Tibial artery (tissue), 4 donors: ENCODE results near the gene MGAT4A.

ENCODE experiments used
- DNase-seq, 2 donors: peaks; one replicate each; pipeline ENCODE4 v3.0.0-alpha.2; 2019
- H3K27ac ChIP-seq, 2 donors: fragments of 200-600 bp; sonication (generic) in 1 of 2; 1 replicate in 1 of 2; 2 replicates in 1 of 2; pipeline ENCODE4 v1.5.1; 2018 to 2019; ENCODE audit warnings: mild to moderate bottlenecking in 1 of 2
- H3K27me3 ChIP-seq, 2 donors: fragments of 200-600 bp; sonication (generic) in 1 of 2; one replicate each; pipeline versions ENCODE4 v1.5.1 to v1.6.0; 2016 to 2019
- H3K36me3 ChIP-seq, 3 donors: fragments of 200-600 bp; sonication (generic) in 2 of 3; one replicate each; pipeline ENCODE4 v1.5.1; 2016 to 2019; ENCODE audit warnings: mild to moderate bottlenecking in 2 of 3
- H3K4me1 ChIP-seq, 4 donors: fragments of 200-600 bp; sonication (generic) in 2 of 4; 1 replicate in 3 of 4; 2 replicates in 1 of 4; pipeline ENCODE4 v1.5.1; 2016 to 2019
- H3K4me3 ChIP-seq, 2 donors: fragments of 200-600 bp; sonication (generic) in 1 of 2; 1 replicate in 1 of 2; 2 replicates in 1 of 2; pipeline ENCODE4 v1.5.1; 2018 to 2019; ENCODE audit warnings: mild to moderate bottlenecking in 2 of 2
- H3K9me3 ChIP-seq, 3 donors: fragments of 200-600 bp; sonication (generic) in 1 of 3; one replicate each; pipeline ENCODE4 v1.5.1; 2016 to 2019
- intact Hi-C: fragments of 100-400 bp; cut with DNase I; formaldehyde crosslinking; loops from one replicate; pipeline ENCODE4 v1.15.0; 2023; ENCODE audit warnings: low total_unique reads
- TF ChIP-seq, protein P1 (sequence below), 2 experiments: fragments of 200-600 bp in 1 of 2; fragments of 450-650 bp in 1 of 2; IDR thresholded peaks; one replicate each; pipeline ENCODE4 v1.5.1; 2017 to 2019; ENCODE audit warnings: antibody characterized with exemption in 2 of 2, mild to moderate bottlenecking in 1 of 2, moderate library complexity in 1 of 2

The MGAT4A gene

DNA sequence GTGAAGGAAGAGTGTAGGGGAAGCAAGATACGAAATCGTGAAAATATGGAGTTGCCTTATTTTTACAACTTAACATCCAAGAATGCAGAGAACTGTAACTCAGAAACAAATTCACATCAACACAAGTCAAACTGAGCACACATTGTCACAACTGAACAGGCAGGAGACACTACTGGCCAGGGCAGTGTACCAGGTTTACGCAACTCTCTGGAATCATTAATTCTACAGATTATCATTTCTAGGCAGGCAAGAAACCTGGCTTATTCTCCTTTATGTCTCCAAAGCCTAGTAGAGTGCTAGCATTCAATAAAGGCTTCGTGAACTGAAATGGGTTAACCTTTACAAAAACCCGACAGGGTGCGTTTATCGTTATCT is 123.2 kb downstream of the MGAT4A start:
- TF ChIP-seq, protein P1, sequence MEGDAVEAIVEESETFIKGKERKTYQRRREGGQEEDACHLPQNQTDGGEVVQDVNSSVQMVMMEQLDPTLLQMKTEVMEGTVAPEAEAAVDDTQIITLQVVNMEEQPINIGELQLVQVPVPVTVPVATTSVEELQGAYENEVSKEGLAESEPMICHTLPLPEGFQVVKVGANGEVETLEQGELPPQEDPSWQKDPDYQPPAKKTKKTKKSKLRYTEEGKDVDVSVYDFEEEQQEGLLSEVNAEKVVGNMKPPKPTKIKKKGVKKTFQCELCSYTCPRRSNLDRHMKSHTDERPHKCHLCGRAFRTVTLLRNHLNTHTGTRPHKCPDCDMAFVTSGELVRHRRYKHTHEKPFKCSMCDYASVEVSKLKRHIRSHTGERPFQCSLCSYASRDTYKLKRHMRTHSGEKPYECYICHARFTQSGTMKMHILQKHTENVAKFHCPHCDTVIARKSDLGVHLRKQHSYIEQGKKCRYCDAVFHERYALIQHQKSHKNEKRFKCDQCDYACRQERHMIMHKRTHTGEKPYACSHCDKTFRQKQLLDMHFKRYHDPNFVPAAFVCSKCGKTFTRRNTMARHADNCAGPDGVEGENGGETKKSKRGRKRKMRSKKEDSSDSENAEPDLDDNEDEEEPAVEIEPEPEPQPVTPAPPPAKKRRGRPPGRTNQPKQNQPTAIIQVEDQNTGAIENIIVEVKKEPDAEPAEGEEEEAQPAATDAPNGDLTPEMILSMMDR (IDR thresholded peaks at IDR 0.05): no peak
- Histone ChIP-seq H3K27ac (peak overlapping the region; percentile 90 to 98), H3K4me3 (peak overlapping the region; percentile 77 to 92), H3K4me1 (peaks cover 0 to 56% (median 43%) of the 10 kb centered on the region in 4 donors), H3K36me3 (peaks cover 26 to 31% (median 30%) of the 10 kb centered on the region in 3 donors), H3K9me3 (no peaks in the 10 kb centered on the region), H3K27me3 (no peaks in the 10 kb centered on the region)
- intact Hi-C loops: loop anchor here (5.0 kb wide), 1 partner anchor 45 kb away; no protein-coding TSS in a partner anchor
- no peak for DNase-seq

DNA sequence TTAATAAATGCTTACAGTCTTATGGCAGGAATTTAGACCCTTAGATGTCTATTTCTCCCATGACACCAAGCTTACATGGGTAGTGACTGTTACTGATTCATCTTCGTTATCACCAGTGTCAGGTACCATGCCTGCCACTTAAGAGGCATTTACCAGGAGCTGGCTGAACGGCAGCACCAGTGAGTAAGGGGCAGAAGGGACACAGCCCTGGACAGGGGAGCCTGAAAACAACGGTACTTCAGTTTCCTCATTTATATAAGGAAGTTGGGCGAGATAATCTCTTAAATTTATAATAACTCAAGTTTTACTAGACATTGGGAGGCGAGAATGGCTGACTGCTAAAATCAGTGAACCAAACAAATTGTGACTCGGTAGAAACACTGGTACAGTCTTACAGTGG is 123.8 kb downstream of the MGAT4A start:
- intact Hi-C loops: loop anchor here (5.0 kb wide), 1 partner anchor 45 kb away; no protein-coding TSS in a partner anchor

DNA sequence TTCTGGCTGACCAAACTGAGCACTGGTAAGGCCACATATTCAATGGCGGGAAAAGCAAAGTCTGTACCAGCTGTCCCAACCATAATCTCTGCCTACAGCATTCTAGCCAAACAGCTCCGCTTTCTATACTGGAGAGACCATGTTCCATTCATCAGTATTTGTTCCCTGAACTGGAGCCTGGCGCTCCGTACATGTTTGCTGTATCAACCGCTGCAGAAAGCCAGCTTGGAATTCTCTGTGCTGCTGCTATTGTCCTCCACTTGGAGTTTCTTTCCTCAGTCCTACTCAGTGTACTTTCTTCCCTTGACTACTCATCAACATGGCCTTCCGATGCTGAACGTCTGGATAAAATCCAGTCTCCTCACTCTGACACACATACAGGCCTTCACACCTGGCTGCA is 124.5 kb downstream of the MGAT4A start:
- H3K4me3 ChIP-seq: peak overlapping the region in 1 of 2 donors; percentile 77
- H3K4me1 ChIP-seq: peaks cover 0 to 54% (median 41%) of the 10 kb centered on the region in 4 donors
- intact Hi-C loops: loop anchor here (5.0 kb wide), 1 partner anchor 44 kb away; no protein-coding TSS in a partner anchor

More for the DNA sequence above, 123.8 kb downstream of the MGAT4A start:
- peaks cover 0 to 56% (median 43%) of the 10 kb centered on the region in 4 donors for H3K4me1 ChIP-seq
- H3K27ac ChIP-seq: peak overlapping the region; percentile 90 to 98
- H3K4me3 ChIP-seq: peak overlapping the region; percentile 77 to 92
- TF ChIP-seq, protein P1 (IDR thresholded peaks at IDR 0.05): no peak
- no peaks in the 10 kb centered on the region for H3K9me3 ChIP-seq
- no peak for DNase-seq
- H3K27me3 ChIP-seq: no peaks in the 10 kb centered on the region
- H3K36me3 ChIP-seq: peaks cover 24 to 30% (median 26%) of the 10 kb centered on the region in 3 donors

DNA sequence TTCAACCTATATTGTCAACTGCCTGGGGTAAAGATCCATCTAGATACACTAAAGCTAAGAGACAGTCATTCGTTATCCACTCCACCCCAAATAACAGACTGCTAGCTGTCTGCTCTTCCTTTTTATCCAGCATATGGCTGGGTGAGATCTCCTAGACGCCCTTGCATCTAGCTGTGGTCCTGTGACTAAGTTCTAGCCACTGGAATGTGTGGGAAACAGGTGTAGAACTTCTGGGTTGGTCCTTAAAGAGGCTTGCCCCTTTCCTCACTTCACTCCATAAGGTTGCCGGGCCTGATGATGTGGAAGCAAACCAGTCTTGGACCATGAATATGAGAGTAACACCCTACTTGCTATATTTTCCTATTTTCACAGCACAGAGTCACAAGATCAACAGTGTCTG is 125.9 kb downstream of the MGAT4A start:
- DNase-seq: no peak
- H3K36me3 ChIP-seq: peaks cover 20 to 37% (median 29%) of the 10 kb centered on the region in 3 donors
- no peak overlapping the region for H3K27ac ChIP-seq
- no peaks in the 10 kb centered on the region for H3K9me3 ChIP-seq
- no peaks in the 10 kb centered on the region for H3K27me3 ChIP-seq
- H3K4me1 ChIP-seq: peaks cover 0 to 40% (median 29%) of the 10 kb centered on the region in 4 donors
- intact Hi-C loops: loop anchor here (5.0 kb wide), 1 partner anchor 43 kb away; no protein-coding TSS in a partner anchor
- H3K4me3 ChIP-seq: no peak overlapping the region
- TF ChIP-seq, protein P1 (IDR thresholded peaks at IDR 0.05): no peak

More for the DNA sequence above, 124.5 kb downstream of the MGAT4A start:
- DNase-seq: no peak
- Histone ChIP-seq H3K36me3 (peaks cover 22 to 30% (median 28%) of the 10 kb centered on the region in 3 donors), H3K9me3 (no peaks in the 10 kb centered on the region), H3K27me3 (no peaks in the 10 kb centered on the region), H3K27ac (no peak overlapping the region)
- TF ChIP-seq, protein P1 (IDR thresholded peaks at IDR 0.05): no peak

DNA sequence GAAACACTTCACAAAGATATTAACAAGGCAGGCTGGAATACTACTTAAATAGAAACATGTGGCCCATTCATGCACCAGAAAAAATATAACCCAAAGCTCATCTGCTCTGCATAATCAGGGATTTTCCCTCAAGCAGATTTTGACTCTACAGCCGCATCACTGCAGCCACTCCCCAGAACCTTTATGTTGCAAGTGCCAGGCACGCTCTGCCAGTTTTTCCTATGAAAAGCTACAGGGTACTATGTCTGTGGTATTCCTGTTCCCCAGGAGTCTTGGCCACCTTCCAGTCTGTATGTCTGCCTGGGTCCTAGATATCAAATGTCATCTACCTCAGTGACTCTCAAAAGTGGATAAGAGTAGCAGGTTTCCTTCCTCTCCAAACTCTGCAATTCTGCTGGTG is 126.4 kb downstream of the MGAT4A start:
- DNase-seq: no peak
- no peak overlapping the region for H3K27ac ChIP-seq
- intact Hi-C loops: no loop called here
- no peaks in the 10 kb centered on the region for H3K9me3 ChIP-seq
- H3K4me1 ChIP-seq: peaks cover 0 to 35% (median 23%) of the 10 kb centered on the region in 4 donors
- H3K36me3 ChIP-seq: peaks cover 25 to 42% (median 34%) of the 10 kb centered on the region in 3 donors
- H3K4me3 ChIP-seq: no peak overlapping the region
- TF ChIP-seq, protein P1 (IDR thresholded peaks at IDR 0.05): no peak
- no peaks in the 10 kb centered on the region for H3K27me3 ChIP-seq
